K562 (cell line): Measurements from ENCODE around the gene FAM124B. TPM values are rescaled to one million over a fixed set of nuclear protein-coding genes. Genes with fewer than 3 reads are reported as not detected.

Experiments
- ASH1L ChIP-seq: fragments of 450-650 bp; IDR thresholded peaks from 2 replicates; pipeline ENCODE4 v1.6.1; 2018; ENCODE audit warnings: borderline replicate concordance, mild to moderate bottlenecking, low read depth; ENCODE audit not compliant: partially characterized antibody
- CEBPB ChIP-seq: fragments of 450-650 bp; IDR thresholded peaks from 2 replicates; pipeline ENCODE4 v1.6.1; 2016; ENCODE audit warnings: missing genetic modification characterization, missing compliant biosample characterization
- FIP1L1 ChIP-seq: fragments of 200-400 bp; formaldehyde crosslinking; IDR thresholded peaks from 2 replicates; pipeline ENCODE4 v1.6.1; 2018; ENCODE audit warnings: mild to moderate bottlenecking, low read depth, low read length; ENCODE audit not compliant: poor library complexity, severe bottlenecking
- FOSL1 ChIP-seq: fragments of 200-800 bp; sonication (Bioruptor generic); conservative IDR thresholded peaks from 2 replicates; pipeline ENCODE4 v1.6.1; 2016; ENCODE audit warnings: missing genetic modification characterization, missing compliant biosample characterization
- HDAC3 ChIP-seq: fragments of 450-650 bp; IDR thresholded peaks from 2 replicates; pipeline ENCODE4 v1.6.1; 2018; ENCODE audit warnings: borderline replicate concordance, mild to moderate bottlenecking, moderate library complexity; ENCODE audit not compliant: partially characterized antibody
- MXI1 ChIP-seq: IDR thresholded peaks from 2 replicates; pipeline ENCODE4 v1.6.1; 2011; ENCODE audit warnings: low read depth, mild to moderate bottlenecking, improper control_type of control experiment, low read length
- SREBF2 ChIP-seq: sonication (generic); formaldehyde crosslinking; IDR thresholded peaks from 2 replicates; pipeline ENCODE4 v1.4.0; 2020; ENCODE audit warnings: mild to moderate bottlenecking, missing genetic modification reagents
- TOE1 ChIP-seq, 2 experiments: fragments of 450-650 bp in 1 of 2; sonication (generic) in 1 of 2; formaldehyde crosslinking in 1 of 2; IDR thresholded peaks; 2 replicates each; pipeline versions ENCODE4 v1.7.1 to v1.8.0; 2016 to 2022; ENCODE audit warnings: borderline replicate concordance in 2 of 2, mild to moderate bottlenecking in 2 of 2, antibody characterized with exemption in 1 of 2, inconsistent platforms in 1 of 2, low read depth in 1 of 2, missing genetic modification reagents in 1 of 2, moderate library complexity in 1 of 2
- USF2 ChIP-seq: sonication (generic); formaldehyde crosslinking; IDR thresholded peaks from 2 replicates; pipeline ENCODE4 v1.5.0; 2020; ENCODE audit warnings: missing genetic modification reagents
- ZNF146 ChIP-seq: IDR thresholded peaks from one replicate; pipeline ENCODE4 v1.6.1; 2018; ENCODE audit warnings: missing compliant biosample characterization; ENCODE audit not compliant: unreplicated experiment
- polyA plus RNA-seq, 8 experiments: library from polyadenylated mRNA; depleted of rRNA in 4 of 8; stranded (reverse) in 5 of 8; unstranded in 3 of 8; fragments of >200 nt; fragmentation: Nextera tagmentation in 2 of 8; fragmentation: Illumina TruSeq in 1 of 8; extraction: Ambion mirVana in 2 of 8; extraction: Trizol in 1 of 8; gene quantifications; 2 replicates each; pipeline versions ENCODE4 v1.2.1 to v1.2.3, GENCODE V29; 2011 to 2014; ENCODE audit warnings: inconsistent platforms in 1 of 8, missing spikeins in 1 of 8
- total RNA-seq, 7 experiments: library from RNA; depleted of rRNA in 6 of 7; stranded (reverse); fragments of >200 nt in 6 of 7; fragmentation: Illumina TruSeq in 2 of 7; extraction: Trizol in 2 of 7; gene quantifications; 2 replicates each; pipeline versions ENCODE4 v1.2.1 to v1.2.3, GENCODE V29; 2011 to 2021; ENCODE audit warnings: low replicate concordance in 1 of 7
- TF ChIP-seq, protein P1 (sequence below): fragments of 150-350 bp; conservative IDR thresholded peaks from 2 replicates; pipeline ENCODE4 v1.6.1; 2014; ENCODE audit warnings: low read length
- TF ChIP-seq, protein P2 (sequence below): fragments of 150-350 bp; IDR thresholded peaks from 2 replicates; pipeline ENCODE4 v1.6.1; 2014; ENCODE audit warnings: low read depth, mild to moderate bottlenecking, low read length, borderline replicate concordance

FAM124B gene
- total and polyA plus RNA-seq, 9 of the 15 experiments (the other 6 are each of a cell fraction or from before 2014, with no cell fraction given): 6.2 to 21.4 (median 9.3) TPM

DNA sequence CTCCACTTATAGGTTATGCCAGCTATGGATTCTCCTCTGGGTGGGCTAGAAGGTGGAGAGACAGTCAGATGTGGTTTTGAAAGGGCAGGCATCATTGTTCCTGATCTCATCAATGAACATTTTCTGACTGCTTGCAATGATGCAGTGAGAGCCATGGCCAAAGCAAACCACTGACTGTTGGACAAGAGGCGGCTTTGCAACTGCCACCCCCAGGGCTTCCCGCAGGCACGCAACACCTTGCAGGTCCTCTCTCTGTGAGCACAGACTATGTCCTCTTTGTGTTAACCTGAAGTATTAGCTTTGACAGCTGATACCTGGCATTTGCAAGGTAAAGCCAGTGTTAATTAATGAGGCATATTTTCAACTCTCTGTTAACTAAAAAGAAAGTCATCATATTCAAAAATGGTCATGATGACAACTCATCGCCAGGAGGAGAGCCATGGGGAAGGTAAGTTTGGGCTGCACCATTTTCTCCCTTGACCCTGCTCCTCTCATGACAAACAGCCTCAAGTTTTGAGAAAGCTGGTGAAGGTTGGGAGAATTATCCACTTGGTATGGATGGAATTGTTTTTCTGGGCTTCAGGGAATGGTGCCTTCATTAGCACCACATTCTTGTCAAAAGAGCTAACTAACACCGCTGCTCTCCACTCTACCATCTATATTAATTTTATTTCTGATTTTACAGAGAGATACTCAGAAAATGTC lies 14.9 kb upstream of the FAM124B start (continued):
- TF ChIP-seq TOE1 (IDR thresholded peaks at IDR 0.05; ENCODE audit: borderline replicate concordance) (no peak), TOE1 (CRISPR knock-in tag; IDR thresholded peaks at IDR 0.05; ENCODE audit: borderline replicate concordance, low read depth) (no peak), HDAC3 (no peak), FIP1L1 (no peak), USF2 (CRISPR knock-in tag) (no peak), ZNF146 (CRISPR knock-in tag) (no peak), MXI1 (no peak), CEBPB (tag) (no peak), SREBF2 (no peak), ASH1L (no peak), FOSL1 (no peak)
- TF ChIP-seq, protein P1, sequence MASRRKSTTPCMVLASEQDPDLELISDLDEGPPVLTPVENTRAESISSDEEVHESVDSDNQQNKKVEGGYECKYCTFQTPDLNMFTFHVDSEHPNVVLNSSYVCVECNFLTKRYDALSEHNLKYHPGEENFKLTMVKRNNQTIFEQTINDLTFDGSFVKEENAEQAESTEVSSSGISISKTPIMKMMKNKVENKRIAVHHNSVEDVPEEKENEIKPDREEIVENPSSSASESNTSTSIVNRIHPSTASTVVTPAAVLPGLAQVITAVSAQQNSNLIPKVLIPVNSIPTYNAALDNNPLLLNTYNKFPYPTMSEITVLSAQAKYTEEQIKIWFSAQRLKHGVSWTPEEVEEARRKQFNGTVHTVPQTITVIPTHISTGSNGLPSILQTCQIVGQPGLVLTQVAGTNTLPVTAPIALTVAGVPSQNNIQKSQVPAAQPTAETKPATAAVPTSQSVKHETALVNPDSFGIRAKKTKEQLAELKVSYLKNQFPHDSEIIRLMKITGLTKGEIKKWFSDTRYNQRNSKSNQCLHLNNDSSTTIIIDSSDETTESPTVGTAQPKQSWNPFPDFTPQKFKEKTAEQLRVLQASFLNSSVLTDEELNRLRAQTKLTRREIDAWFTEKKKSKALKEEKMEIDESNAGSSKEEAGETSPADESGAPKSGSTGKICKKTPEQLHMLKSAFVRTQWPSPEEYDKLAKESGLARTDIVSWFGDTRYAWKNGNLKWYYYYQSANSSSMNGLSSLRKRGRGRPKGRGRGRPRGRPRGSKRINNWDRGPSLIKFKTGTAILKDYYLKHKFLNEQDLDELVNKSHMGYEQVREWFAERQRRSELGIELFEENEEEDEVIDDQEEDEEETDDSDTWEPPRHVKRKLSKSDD: no peak
- TF ChIP-seq, protein P2, sequence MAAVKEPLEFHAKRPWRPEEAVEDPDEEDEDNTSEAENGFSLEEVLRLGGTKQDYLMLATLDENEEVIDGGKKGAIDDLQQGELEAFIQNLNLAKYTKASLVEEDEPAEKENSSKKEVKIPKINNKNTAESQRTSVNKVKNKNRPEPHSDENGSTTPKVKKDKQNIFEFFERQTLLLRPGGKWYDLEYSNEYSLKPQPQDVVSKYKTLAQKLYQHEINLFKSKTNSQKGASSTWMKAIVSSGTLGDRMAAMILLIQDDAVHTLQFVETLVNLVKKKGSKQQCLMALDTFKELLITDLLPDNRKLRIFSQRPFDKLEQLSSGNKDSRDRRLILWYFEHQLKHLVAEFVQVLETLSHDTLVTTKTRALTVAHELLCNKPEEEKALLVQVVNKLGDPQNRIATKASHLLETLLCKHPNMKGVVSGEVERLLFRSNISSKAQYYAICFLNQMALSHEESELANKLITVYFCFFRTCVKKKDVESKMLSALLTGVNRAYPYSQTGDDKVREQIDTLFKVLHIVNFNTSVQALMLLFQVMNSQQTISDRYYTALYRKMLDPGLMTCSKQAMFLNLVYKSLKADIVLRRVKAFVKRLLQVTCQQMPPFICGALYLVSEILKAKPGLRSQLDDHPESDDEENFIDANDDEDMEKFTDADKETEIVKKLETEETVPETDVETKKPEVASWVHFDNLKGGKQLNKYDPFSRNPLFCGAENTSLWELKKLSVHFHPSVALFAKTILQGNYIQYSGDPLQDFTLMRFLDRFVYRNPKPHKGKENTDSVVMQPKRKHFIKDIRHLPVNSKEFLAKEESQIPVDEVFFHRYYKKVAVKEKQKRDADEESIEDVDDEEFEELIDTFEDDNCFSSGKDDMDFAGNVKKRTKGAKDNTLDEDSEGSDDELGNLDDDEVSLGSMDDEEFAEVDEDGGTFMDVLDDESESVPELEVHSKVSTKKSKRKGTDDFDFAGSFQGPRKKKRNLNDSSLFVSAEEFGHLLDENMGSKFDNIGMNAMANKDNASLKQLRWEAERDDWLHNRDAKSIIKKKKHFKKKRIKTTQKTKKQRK: no peak
